GM12878 (cell line): ENCODE data around the gene RPS16. TPM values are rescaled to one million over a fixed set of nuclear protein-coding genes. Genes with fewer than 3 reads are reported as not detected.
A peak's percentile ranks its signal among the peaks of the same experiment; 100 is the strongest.

Source experiments
- ATF2 ChIP-seq: IDR thresholded peaks from 2 replicates; pipeline ENCODE4 v1.6.1; 2012; ENCODE audit warnings: low read length, inconsistent platforms
- CBX5 ChIP-seq: sonication (generic); IDR thresholded peaks from 2 replicates; pipeline ENCODE4 v1.6.1; 2016; ENCODE audit warnings: low read depth, moderate library complexity, mild to moderate bottlenecking, inconsistent platforms
- CHD2 ChIP-seq: IDR thresholded peaks from 2 replicates; pipeline ENCODE4 v1.6.1; 2011; ENCODE audit warnings: low read depth, low read length, improper control_type of control experiment, borderline replicate concordance
- CREM ChIP-seq: IDR thresholded peaks from 2 replicates; pipeline ENCODE4 v1.6.1; 2014; ENCODE audit warnings: antibody characterized with exemption, low read depth
- CTCF ChIP-seq, 3 experiments: IDR thresholded peaks in 2 of 3; conservative IDR thresholded peaks in 1 of 3; 2 replicates each; pipeline ENCODE4 v1.5.1; 2011; ENCODE audit warnings: low read depth in 3 of 3, low read length in 3 of 3, mild to moderate bottlenecking in 3 of 3, control low read depth in 2 of 3, moderate library complexity in 2 of 3, inconsistent platforms in 1 of 3, mixed read lengths in 1 of 3; ENCODE audit not compliant: control insufficient read depth in 2 of 3, insufficient read depth in 1 of 3; ENCODE audit errors: extremely low read depth in 1 of 3
- E2F8 ChIP-seq: fragments of 450-650 bp; IDR thresholded peaks from 2 replicates; pipeline ENCODE4 v1.6.1; 2018; ENCODE audit warnings: mild to moderate bottlenecking, low read depth, moderate library complexity; ENCODE audit not compliant: partially characterized antibody
- EED ChIP-seq: sonication (generic); IDR thresholded peaks from 2 replicates; pipeline ENCODE4 v1.6.1; 2016; ENCODE audit warnings: antibody characterized with exemption, low read depth
- EGR1 ChIP-seq, 2 experiments: IDR thresholded peaks; 1 replicate in 1 of 2; 2 replicates in 1 of 2; pipeline ENCODE4 v1.6.1; 2011 to 2012; ENCODE audit warnings: low read depth in 2 of 2, low read length in 2 of 2, borderline replicate concordance in 1 of 2, mild to moderate bottlenecking in 1 of 2, moderate library complexity in 1 of 2
- GATAD2B ChIP-seq: fragments of 450-650 bp; conservative IDR thresholded peaks from 2 replicates; pipeline ENCODE4 v1.6.1; 2017; ENCODE audit warnings: low read depth, mild to moderate bottlenecking, moderate library complexity
- HDAC2 ChIP-seq: fragments of 200-600 bp; sonication (generic); IDR thresholded peaks from 2 replicates; pipeline ENCODE4 v1.6.1; 2017
- HDAC6 ChIP-seq: fragments of 200-600 bp; sonication (generic); IDR thresholded peaks from one replicate; pipeline ENCODE4 v1.8.0; 2017; ENCODE audit warnings: antibody characterized with exemption; ENCODE audit not compliant: unreplicated experiment
- IKZF1 ChIP-seq: fragments of 450-650 bp; conservative IDR thresholded peaks from 2 replicates; pipeline ENCODE4 v1.6.1; 2017; ENCODE audit warnings: antibody characterized with exemption, mild to moderate bottlenecking
- IRF4 ChIP-seq: IDR thresholded peaks from 2 replicates; pipeline ENCODE4 v1.6.1; 2011; ENCODE audit warnings: low read depth, low read length
- LARP7 ChIP-seq: fragments of 450-650 bp; IDR thresholded peaks from 2 replicates; pipeline ENCODE4 v1.6.1; 2017; ENCODE audit warnings: mild to moderate bottlenecking
- MYB ChIP-seq: fragments of 150-350 bp; IDR thresholded peaks from 2 replicates; pipeline ENCODE4 v1.6.1; 2014; ENCODE audit warnings: mild to moderate bottlenecking, low read depth, low read length, borderline replicate concordance
- NFIC ChIP-seq: IDR thresholded peaks from 2 replicates; pipeline ENCODE4 v1.6.1; 2012; ENCODE audit warnings: low read depth, mild to moderate bottlenecking, inconsistent platforms, low read length, moderate library complexity
- NRF1 ChIP-seq: conservative IDR thresholded peaks from 2 replicates; pipeline ENCODE4 v1.6.1; 2011; ENCODE audit warnings: mild to moderate bottlenecking, low read depth, low read length, improper control_type of control experiment
- RELB ChIP-seq: fragments of 450-650 bp; IDR thresholded peaks from 2 replicates; pipeline ENCODE4 v1.6.1; 2017; ENCODE audit warnings: low read depth, mild to moderate bottlenecking, moderate library complexity
- STAT1 ChIP-seq: fragments of 450-650 bp; conservative IDR thresholded peaks from 2 replicates; pipeline ENCODE4 v1.6.1; 2014; ENCODE audit warnings: antibody characterized with exemption, mild to moderate bottlenecking
- TAF1 ChIP-seq: IDR thresholded peaks from 2 replicates; pipeline ENCODE4 v1.6.1; 2011; ENCODE audit warnings: mild to moderate bottlenecking, low read depth, low read length, borderline replicate concordance
- TBL1XR1 ChIP-seq: IDR thresholded peaks from 2 replicates; pipeline ENCODE4 v1.6.1; 2012; ENCODE audit warnings: low read depth, low read length, improper control_type of control experiment
- YY1 ChIP-seq: IDR thresholded peaks from 2 replicates; pipeline ENCODE4 v1.6.1; 2011; ENCODE audit warnings: low read depth, mild to moderate bottlenecking, low read length
- polyA plus RNA-seq, 11 experiments: library from polyadenylated mRNA; depleted of rRNA in 4 of 11; unstranded in 6 of 11; stranded (reverse) in 5 of 11; fragments of >200 nt; fragmentation: Nextera tagmentation in 4 of 11; fragmentation: Illumina TruSeq in 1 of 11; extraction: Ambion mirVana in 4 of 11; extraction: Trizol in 1 of 11; gene quantifications; 1 replicate in 1 of 11; 2 replicates in 10 of 11; pipeline versions ENCODE4 v1.2.1 to v1.2.3, GENCODE V29; 2011 to 2016; ENCODE audit warnings: inconsistent platforms in 2 of 11, missing spikeins in 2 of 11, low read depth in 1 of 11
- total RNA-seq, 4 experiments: library from RNA; depleted of rRNA in 3 of 4; stranded (reverse); fragments of >200 nt in 3 of 4; fragmentation: Illumina TruSeq in 1 of 4; extraction: Trizol in 1 of 4; gene quantifications; 2 replicates each; pipeline versions ENCODE4 v1.2.1 to v1.2.3, GENCODE V29; 2013 to 2021

Gene RPS16
- total and polyA plus RNA-seq, 10 of the 15 experiments (the other 5 are each of a cell fraction or from before 2014, with no cell fraction given): 148 to 4,810 (median 2,343) TPM

GRCh38 chr19:39448271-39448670, 12.5 kb upstream of the RPS16 start (continued):
- TF ChIP-seq TAF1: no peak
- TF ChIP-seq CREM: peak; percentile 37; the same call in 1 of the 2 replicates
- TF ChIP-seq STAT1: no peak
- TF ChIP-seq TBL1XR1: no peak
- TF ChIP-seq NRF1: no peak
- no peak for TF ChIP-seq LARP7
- TF ChIP-seq IKZF1: peak; percentile 90
- no peak for TF ChIP-seq MYB
- no peak for TF ChIP-seq HDAC2
- TF ChIP-seq CBX5: no peak
- TF ChIP-seq GATAD2B: no peak
- 0 out of 2 replicates have a peak, but pooled peaks have one; percentile 43 for TF ChIP-seq NFIC
- TF ChIP-seq RELB: peak; percentile 44; the same call in 1 of the 2 replicates
- TF ChIP-seq IRF4: peak; percentile 75
- no peak for TF ChIP-seq HDAC6
- TF ChIP-seq CHD2: peak; percentile 56; the same call in 1 of the 2 replicates
- TF ChIP-seq EED: peak; percentile 63
- TF ChIP-seq CTCF (IDR thresholded peaks at IDR 0.05 in 2 of 3, conservative IDR thresholded peaks at IDR 0.05 in 1 of 3; ENCODE audit: control insufficient read depth in 2 of 3, extremely low read depth in 1 of 3, insufficient read depth in 1 of 3, low read depth in 3 of 3, low read length in 3 of 3): no peak
- TF ChIP-seq EGR1 (IDR thresholded peaks at IDR 0.05; ENCODE audit: borderline replicate concordance in 1 of 2, low read depth in 2 of 2, low read length in 2 of 2): peak in 1 of 2 experiments; percentile 71; a peak in 2 of 3 replicates
- TF ChIP-seq E2F8: no peak
- no peak for TF ChIP-seq ATF2
- TF ChIP-seq YY1: no peak
